ENCODE data around the gene UBE2J2. TPM values are rescaled to one million over a fixed set of nuclear protein-coding genes. Genes with fewer than 3 reads are reported as not detected.

UBE2J2 gene
- total and polyA plus RNA-seq, 9 donors, result 35.8 to 55.6 (median 41.2) TPM

GRCh38 chr1:1221887-1222574 is 51.6 kb downstream of the UBE2J2 start:
- TF ChIP-seq EP300 (IDR thresholded peaks at IDR 0.05) (no peak), POLR2A (IDR thresholded peaks at IDR 0.05) (no peak), CTCF (IDR thresholded peaks at IDR 0.05) (no peak)
- DNase-seq, result no peak
- Histone ChIP-seq H3K4me3 (no peak overlapping the region), H3K27ac (no peak overlapping the region), H3K9me3 (no peaks in the 10 kb centered on the region), H3K4me1 (ENCODE audit: insufficient read depth) (no peaks in the 10 kb centered on the region), H3K36me3 (no peaks in the 10 kb centered on the region), H3K27me3 (no peaks in the 10 kb centered on the region)
- intact Hi-C loops (cut with DNase I), result no loop called here
- WGBS, 3 donors, result 85 to 93% (median 92%) methylated on average over 27 to 30 of the region's 30 CpGs

- intact Hi-C loops (cut with DNase I), result no loop called here
- no peak for DNase-seq
- WGBS, 3 donors, result 86 to 88% (median 87%) methylated on average over 24 of the region's 24 CpGs
- Histone ChIP-seq H3K4me3 (no peak overlapping the region), H3K27ac (no peak overlapping the region), H3K27me3 (no peaks in the 10 kb centered on the region), H3K4me1 (ENCODE audit: insufficient read depth) (no peaks in the 10 kb centered on the region), H3K9me3 (no peaks in the 10 kb centered on the region), H3K36me3 (no peaks in the 10 kb centered on the region)
- no peak for TF ChIP-seq CTCF (IDR thresholded peaks at IDR 0.05)
- TF ChIP-seq POLR2A (IDR thresholded peaks at IDR 0.05), result no peak
- no peak for TF ChIP-seq EP300 (IDR thresholded peaks at IDR 0.05)
Observed at GRCh38 chr1:1220197-1220596, 53.5 kb downstream of the UBE2J2 start.

- no peaks in the 10 kb centered on the region for H3K36me3 ChIP-seq
- DNase-seq, result no peak
- H3K4me3 ChIP-seq, result no peak overlapping the region
- no peaks in the 10 kb centered on the region for H3K9me3 ChIP-seq
- intact Hi-C loops (cut with DNase I), result no loop called here
- no peaks in the 10 kb centered on the region for H3K27me3 ChIP-seq
- H3K4me1 ChIP-seq (ENCODE audit: insufficient read depth), result no peaks in the 10 kb centered on the region
- TF ChIP-seq EP300 (IDR thresholded peaks at IDR 0.05), result no peak
- no peak for TF ChIP-seq CTCF (IDR thresholded peaks at IDR 0.05)
- no peak overlapping the region for H3K27ac ChIP-seq
- 93 to 96% (median 95%) methylated on average over 20 of the region's 20 CpGs for WGBS, 3 donors
Observed at GRCh38 chr1:1219341-1219740, 54.3 kb downstream of the UBE2J2 start.

GRCh38 chr1:1218524-1219200 is 55.0 kb downstream of the UBE2J2 start:
- intact Hi-C loops (cut with DNase I), result no loop called here
- Histone ChIP-seq H3K9me3 (no peaks in the 10 kb centered on the region), H3K4me1 (ENCODE audit: insufficient read depth) (no peaks in the 10 kb centered on the region), H3K4me3 (no peak overlapping the region), H3K36me3 (no peaks in the 10 kb centered on the region), H3K27ac (no peak overlapping the region), H3K27me3 (no peaks in the 10 kb centered on the region)
- WGBS, 3 donors, result 88 to 92% (median 92%) methylated on average over 20 to 36 of the region's 36 CpGs
- TF ChIP-seq CTCF (IDR thresholded peaks at IDR 0.05), result no peak
- TF ChIP-seq EP300 (IDR thresholded peaks at IDR 0.05), result no peak
- TF ChIP-seq POLR2A (IDR thresholded peaks at IDR 0.05), result no peak
- no peak for DNase-seq
